A549 (cell line): Measurements from ENCODE around the gene ZKSCAN1. TPM values are rescaled to one million over a fixed set of nuclear protein-coding genes. Genes with fewer than 3 reads are reported as not detected.
A peak's percentile ranks its signal among the peaks of the same experiment; 100 is the strongest.

Experiments
- ATAC-seq, 2 experiments: fragments of 200-7000 bp in 1 of 2; fragments of >200 bp in 1 of 2; cut with Nextera tagmentation in 1 of 2; cut with Tn5 transposase in 1 of 2; 3 replicates each; pipeline versions ENCODE4 v1.8.0 to v1.9.1; 2018 to 2020; ENCODE audit warnings: mild to moderate bottlenecking in 1 of 2, moderate library complexity in 1 of 2
- CTCF ChIA-PET: fragments of 300-600 bp; sonication (Branson Sonifier 250); formaldehyde crosslinking; extraction: SDS; loops from one replicate; lab custom pipeline; 2021; ENCODE audit warnings: antibody characterized with exemption, inconsistent platforms; lab: Yijun Ruan, JAX
- POLR2A ChIA-PET: fragments of 350-600 bp; formaldehyde crosslinking; extraction: SDS; loops from one replicate; lab custom pipeline; 2021; ENCODE audit warnings: antibody characterized with exemption, inconsistent platforms; lab: Yijun Ruan, JAX
- DNase-seq, 2 experiments: peaks; one replicate each; pipeline versions ENCODE4 v3.0.0 to v3.0.0-alpha.2; 2011 to 2016; ENCODE audit warnings: low read depth in 1 of 2, low spot score in 1 of 2
- FAIRE-seq: peaks from 2 replicates; lab custom pipeline; 2011; peaks lifted over from hg19 to GRCh38; lab: Jason Lieb, UNC
- H3K27ac ChIP-seq, 2 experiments: fragments of >200 bp; sonication (Bioruptor Twin); formaldehyde crosslinking; 3 replicates each; pipeline ENCODE4 v1.5.1; 2016 to 2017
- H3K4me1 ChIP-seq: fragments of >200 bp; sonication (Bioruptor Twin); formaldehyde crosslinking; 3 replicates; pipeline ENCODE4 v1.6.1; 2016
- H3K4me2 ChIP-seq: fragments of >200 bp; sonication (Bioruptor Twin); formaldehyde crosslinking; 3 replicates; pipeline ENCODE4 v1.6.1; 2016
- H3K4me3 ChIP-seq: fragments of >200 bp; sonication (Bioruptor Twin); formaldehyde crosslinking; 3 replicates; pipeline ENCODE4 v1.5.1; 2016
- H3K9me3 ChIP-seq: fragments of >200 bp; sonication (Bioruptor Twin); formaldehyde crosslinking; 3 replicates; pipeline ENCODE4 v1.6.1; 2016
- ATOH8 ChIP-seq: fragments of 250-450 bp; sonication (Bioruptor Pico); IDR thresholded peaks from 2 replicates; pipeline ENCODE4 v1.5.0; 2020; ENCODE audit warnings: low read depth, mild to moderate bottlenecking, moderate library complexity
- BHLHE40 ChIP-seq: IDR thresholded peaks from 2 replicates; pipeline ENCODE4 v1.6.1; 2012; ENCODE audit warnings: low read depth, low read length, inconsistent platforms
- CBX8 ChIP-seq: fragments of 200-600 bp; sonication (generic); IDR thresholded peaks from 2 replicates; pipeline ENCODE4 v1.6.1; 2016
- CHD2 ChIP-seq: fragments of 150-350 bp; IDR thresholded peaks from 2 replicates; pipeline ENCODE4 v1.6.1; 2014; ENCODE audit warnings: low read length; ENCODE audit not compliant: partially characterized antibody
- CHD4 ChIP-seq: fragments of 200-600 bp; sonication (generic); IDR thresholded peaks from 2 replicates; pipeline ENCODE4 v1.6.1; 2016; ENCODE audit warnings: antibody characterized with exemption, mild to moderate bottlenecking, borderline replicate concordance
- CTCF ChIP-seq: fragments of >200 bp; sonication (Bioruptor Twin); formaldehyde crosslinking; IDR thresholded peaks from 3 replicates; pipeline ENCODE4 v1.5.1; 2016
- EHMT2 ChIP-seq: fragments of 200-600 bp; sonication (generic); IDR thresholded peaks from 2 replicates; pipeline ENCODE4 v1.6.1; 2016; ENCODE audit warnings: antibody characterized with exemption, low read depth, mild to moderate bottlenecking, moderate library complexity
- FOSB ChIP-seq: fragments of 250-450 bp; sonication (Bioruptor Pico); IDR thresholded peaks from 2 replicates; pipeline ENCODE4 v1.5.0; 2020; ENCODE audit warnings: mild to moderate bottlenecking, moderate library complexity
- FOSL2 ChIP-seq, 2 experiments: fragments of 450-650 bp in 1 of 2; fragments of >200 bp in 1 of 2; sonication (Bioruptor Twin) in 1 of 2; formaldehyde crosslinking; IDR thresholded peaks; 2 replicates each; pipeline versions ENCODE4 v1.5.0 to v1.6.1; 2016 to 2020; ENCODE audit warnings: mild to moderate bottlenecking in 1 of 2, moderate library complexity in 1 of 2
- GATA3 ChIP-seq: IDR thresholded peaks from 2 replicates; pipeline ENCODE4 v1.6.1; 2012; ENCODE audit warnings: borderline replicate concordance
- HES2 ChIP-seq: fragments of >200 bp; sonication (Bioruptor Twin); formaldehyde crosslinking; IDR thresholded peaks from 2 replicates; pipeline ENCODE4 v1.6.1; 2016
- HEYL ChIP-seq: fragments of 250-450 bp; sonication (Bioruptor Pico); IDR thresholded peaks from 2 replicates; pipeline ENCODE4 v1.8.0; 2021; ENCODE audit warnings: mild to moderate bottlenecking, moderate library complexity
- HOXA7 ChIP-seq: fragments of 250-450 bp; sonication (Bioruptor Pico); IDR thresholded peaks from 2 replicates; pipeline ENCODE4 v1.5.0; 2020; ENCODE audit warnings: mild to moderate bottlenecking, moderate library complexity
- HOXB5 ChIP-seq: fragments of 250-450 bp; sonication (Bioruptor Pico); IDR thresholded peaks from 2 replicates; pipeline ENCODE4 v1.5.0; 2020; ENCODE audit warnings: mild to moderate bottlenecking, moderate library complexity
- JUNB ChIP-seq: fragments of >200 bp; sonication (Bioruptor Twin); formaldehyde crosslinking; IDR thresholded peaks from 2 replicates; pipeline ENCODE4 v1.6.1; 2016
- MAX ChIP-seq: IDR thresholded peaks from 2 replicates; pipeline ENCODE4 v1.6.1; 2012
- MAZ ChIP-seq: fragments of 150-350 bp; IDR thresholded peaks from 2 replicates; pipeline ENCODE4 v1.6.1; 2014; ENCODE audit warnings: antibody characterized with exemption, low read depth, low read length, borderline replicate concordance
- NFE2L2 ChIP-seq: fragments of 150-350 bp; conservative IDR thresholded peaks from 2 replicates; pipeline ENCODE4 v1.6.1; 2014; ENCODE audit warnings: low read length
- NPAS2 ChIP-seq: fragments of 250-450 bp; sonication (Bioruptor Pico); IDR thresholded peaks from 2 replicates; pipeline ENCODE4 v1.8.0; 2022; ENCODE audit warnings: mild to moderate bottlenecking, moderate library complexity, borderline replicate concordance
- NR3C1 ChIP-seq: fragments of >200 bp; sonication (Bioruptor Twin); formaldehyde crosslinking; IDR thresholded peaks from 3 replicates; pipeline ENCODE4 v1.6.1; 2017
- POLR2A ChIP-seq: IDR thresholded peaks from 2 replicates; pipeline ENCODE4 v1.6.1; 2012; ENCODE audit warnings: mild to moderate bottlenecking, low read length
- RAD21 ChIP-seq, 2 experiments: fragments of >200 bp in 1 of 2; sonication (Bioruptor Twin) in 1 of 2; formaldehyde crosslinking in 1 of 2; IDR thresholded peaks in 1 of 2; conservative IDR thresholded peaks in 1 of 2; 2 replicates in 1 of 2; 3 replicates in 1 of 2; pipeline ENCODE4 v1.6.1; 2012 to 2018; ENCODE audit warnings: inconsistent platforms in 1 of 2
- RCOR1 ChIP-seq: fragments of 150-350 bp; IDR thresholded peaks from 2 replicates; pipeline ENCODE4 v1.6.1; 2014; ENCODE audit warnings: antibody characterized with exemption, low read length, low read depth
- SMC3 ChIP-seq: fragments of >200 bp; sonication (Bioruptor Twin); formaldehyde crosslinking; IDR thresholded peaks from 3 replicates; pipeline ENCODE4 v1.6.1; 2018; ENCODE audit warnings: inconsistent platforms
- TP53 ChIP-seq: fragments of 250-450 bp; sonication (Bioruptor Pico); IDR thresholded peaks from 2 replicates; pipeline ENCODE4 v1.5.0; 2021; ENCODE audit warnings: mild to moderate bottlenecking, moderate library complexity
- ZC3H11A ChIP-seq: fragments of 450-650 bp; IDR thresholded peaks from 2 replicates; pipeline ENCODE4 v1.6.1; 2014; ENCODE audit warnings: antibody characterized with exemption, mild to moderate bottlenecking
- ZFP36 ChIP-seq: fragments of 450-650 bp; IDR thresholded peaks from 2 replicates; pipeline ENCODE4 v1.6.1; 2014; ENCODE audit warnings: borderline replicate concordance; ENCODE audit not compliant: partially characterized antibody
- ZSCAN20 ChIP-seq: fragments of 250-450 bp; sonication (Bioruptor Pico); IDR thresholded peaks from 2 replicates; pipeline ENCODE4 v1.8.0; 2022; ENCODE audit warnings: mild to moderate bottlenecking, moderate library complexity
- WGBS: methylation state at CpG from one replicate; pipeline ENCODE4 v1.1.6; 2017; ENCODE audit errors: missing lambda C conversion rate; 5-methylcytosine and 5-hydroxymethylcytosine counted together
- polyA plus RNA-seq, 4 experiments: library from polyadenylated mRNA; depleted of rRNA in 3 of 4; stranded (reverse); fragments of >200 nt; fragmentation: RNase III in 1 of 4; extraction: RNeasy Plus Mini Kit Qiagen cat#74134 plus additional on column Dnase treatment in 1 of 4; gene quantifications; 2 replicates in 3 of 4; 3 replicates in 1 of 4; pipeline ENCODE4 v1.2.3, GENCODE V29; 2011 to 2017
- TF ChIP-seq, protein P1 (sequence below): fragments of 200-600 bp; sonication (generic); IDR thresholded peaks from 2 replicates; pipeline ENCODE4 v1.6.1; 2016; ENCODE audit warnings: antibody characterized with exemption, mild to moderate bottlenecking, moderate library complexity

Gene ZKSCAN1
- polyA plus RNA-seq, 2 of the 4 experiments (the other 2 are of a cell fraction), result 11.4 to 23.9 TPM

DNA sequence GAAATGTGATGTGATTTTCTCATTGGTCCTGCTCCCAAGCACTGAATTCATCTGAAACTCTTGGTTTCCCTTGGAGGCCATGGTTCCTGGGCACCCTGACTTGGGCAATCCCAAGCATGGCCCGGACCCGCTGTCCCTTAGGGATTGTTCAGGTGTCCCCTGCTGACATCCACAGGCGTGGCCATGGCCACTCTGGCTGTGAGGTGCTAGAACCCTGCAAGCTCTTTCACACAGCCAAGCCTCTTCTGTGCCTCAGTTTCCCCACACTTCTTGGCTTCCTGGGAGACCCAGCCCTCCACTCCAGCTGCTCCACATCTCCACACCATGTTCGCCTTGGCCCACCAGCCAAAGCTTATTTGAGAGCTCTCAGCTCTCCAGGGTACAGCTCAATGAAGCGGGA, 27.6 kb upstream of the ZKSCAN1 start:
- FAIRE-seq (no peak), ATAC-seq (no peak), DNase-seq (no peak)
- H3K9me3 ChIP-seq, result no peaks in the 10 kb centered on the region
- ChIA-PET CTCF (interaction anchor here (0.9 to 10.1 kb wide), 6 partner anchors 9 to 364 kb away, joined by 3 to 128 read pairs (median 4); partner anchors contain the start of genes AZGP1, TRIM4 and ZSCAN21), POLR2A (no interaction called here)
- no peak overlapping the region for H3K27ac ChIP-seq
- no peak overlapping the region for H3K4me2 ChIP-seq
- no peak overlapping the region for H3K4me3 ChIP-seq
- TF ChIP-seq POLR2A, result no peak
- no peak for TF ChIP-seq NR3C1
- no peak for TF ChIP-seq MAX
- no peak for TF ChIP-seq HES2
- TF ChIP-seq ATOH8 (CRISPR knock-in tag), result no peak
- no peak for TF ChIP-seq CTCF
- TF ChIP-seq GATA3, result no peak
- TF ChIP-seq NFE2L2, result no peak
- no peak for TF ChIP-seq CBX8
- no peak for TF ChIP-seq EHMT2
- TF ChIP-seq JUNB, result no peak
- no peak for TF ChIP-seq FOSB (CRISPR knock-in tag)
- no peak for TF ChIP-seq NPAS2
- TF ChIP-seq SMC3, result no peak
- TF ChIP-seq BHLHE40, result no peak
- TF ChIP-seq, protein P1, sequence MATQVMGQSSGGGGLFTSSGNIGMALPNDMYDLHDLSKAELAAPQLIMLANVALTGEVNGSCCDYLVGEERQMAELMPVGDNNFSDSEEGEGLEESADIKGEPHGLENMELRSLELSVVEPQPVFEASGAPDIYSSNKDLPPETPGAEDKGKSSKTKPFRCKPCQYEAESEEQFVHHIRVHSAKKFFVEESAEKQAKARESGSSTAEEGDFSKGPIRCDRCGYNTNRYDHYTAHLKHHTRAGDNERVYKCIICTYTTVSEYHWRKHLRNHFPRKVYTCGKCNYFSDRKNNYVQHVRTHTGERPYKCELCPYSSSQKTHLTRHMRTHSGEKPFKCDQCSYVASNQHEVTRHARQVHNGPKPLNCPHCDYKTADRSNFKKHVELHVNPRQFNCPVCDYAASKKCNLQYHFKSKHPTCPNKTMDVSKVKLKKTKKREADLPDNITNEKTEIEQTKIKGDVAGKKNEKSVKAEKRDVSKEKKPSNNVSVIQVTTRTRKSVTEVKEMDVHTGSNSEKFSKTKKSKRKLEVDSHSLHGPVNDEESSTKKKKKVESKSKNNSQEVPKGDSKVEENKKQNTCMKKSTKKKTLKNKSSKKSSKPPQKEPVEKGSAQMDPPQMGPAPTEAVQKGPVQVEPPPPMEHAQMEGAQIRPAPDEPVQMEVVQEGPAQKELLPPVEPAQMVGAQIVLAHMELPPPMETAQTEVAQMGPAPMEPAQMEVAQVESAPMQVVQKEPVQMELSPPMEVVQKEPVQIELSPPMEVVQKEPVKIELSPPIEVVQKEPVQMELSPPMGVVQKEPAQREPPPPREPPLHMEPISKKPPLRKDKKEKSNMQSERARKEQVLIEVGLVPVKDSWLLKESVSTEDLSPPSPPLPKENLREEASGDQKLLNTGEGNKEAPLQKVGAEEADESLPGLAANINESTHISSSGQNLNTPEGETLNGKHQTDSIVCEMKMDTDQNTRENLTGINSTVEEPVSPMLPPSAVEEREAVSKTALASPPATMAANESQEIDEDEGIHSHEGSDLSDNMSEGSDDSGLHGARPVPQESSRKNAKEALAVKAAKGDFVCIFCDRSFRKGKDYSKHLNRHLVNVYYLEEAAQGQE, result no peak
- no peak for TF ChIP-seq RCOR1
- no peak for TF ChIP-seq ZFP36
- H3K4me1 ChIP-seq, result no peaks in the 10 kb centered on the region
- 67% methylated on average over 5 of the region's 5 CpGs for WGBS

GRCh38 chr7:99990460-99990852, 24.9 kb upstream of the ZKSCAN1 start:
- Histone ChIP-seq H3K4me2 (peak overlapping the region; percentile 7; the same call in 1 of the 3 replicates), H3K9me3 (no peaks in the 10 kb centered on the region), H3K4me3 (no peak overlapping the region), H3K4me1 (no peaks in the 10 kb centered on the region), H3K27ac (no peak overlapping the region)
- ChIA-PET CTCF (interaction anchor here (0.7 to 10.1 kb wide), 20 partner anchors 12 to 543 kb away, joined by 3 to 155 read pairs (median 6); partner anchors contain the start of genes AZGP1, GJC3, ZKSCAN1 and ZNF3), POLR2A (interaction anchor here (1.3 kb wide), 1 partner anchor 71 kb away, joined by 3 read pairs; the partner anchor contains the start of gene TRIM4)
- DNase-seq, result no peak
- no peak for FAIRE-seq
- ATAC-seq, result no peak
- WGBS, result 63% methylated on average over 14 of the region's 14 CpGs
- TF ChIP-seq NR3C1 (no peak), HOXA7 (CRISPR knock-in tag) (no peak), TP53 (CRISPR knock-in tag) (no peak), CHD2 (no peak), NPAS2 (no peak), FOSL2 (IDR thresholded peaks at IDR 0.05) (no peak), FOSL2 (CRISPR knock-in tag; IDR thresholded peaks at IDR 0.05) (no peak), MAZ (no peak), CHD4 (no peak), ZC3H11A (no peak), ZSCAN20 (CRISPR knock-in tag) (no peak), RCOR1 (no peak), CBX8 (no peak), HEYL (CRISPR knock-in tag) (no peak), HOXB5 (CRISPR knock-in tag) (no peak), CTCF (no peak), HES2 (no peak), RAD21 (conservative IDR thresholded peaks at IDR 0.05 in 1 of 2, IDR thresholded peaks at IDR 0.05 in 1 of 2) (no peak)
